ENCODE measurements around the gene DKC1.
A peak's percentile ranks its signal among the peaks of the same experiment; 100 is the strongest.

DKC1 gene

GRCh38 chrX:154738011-154738738 is 24.5 kb upstream of the DKC1 start:
- no peak for DNase-seq

GRCh38 chrX:154739952-154740465 is 22.7 kb upstream of the DKC1 start:
- no peak for DNase-seq

GRCh38 chrX:154742613-154743012 is 20.1 kb upstream of the DKC1 start:
- no peak for DNase-seq

DNA sequence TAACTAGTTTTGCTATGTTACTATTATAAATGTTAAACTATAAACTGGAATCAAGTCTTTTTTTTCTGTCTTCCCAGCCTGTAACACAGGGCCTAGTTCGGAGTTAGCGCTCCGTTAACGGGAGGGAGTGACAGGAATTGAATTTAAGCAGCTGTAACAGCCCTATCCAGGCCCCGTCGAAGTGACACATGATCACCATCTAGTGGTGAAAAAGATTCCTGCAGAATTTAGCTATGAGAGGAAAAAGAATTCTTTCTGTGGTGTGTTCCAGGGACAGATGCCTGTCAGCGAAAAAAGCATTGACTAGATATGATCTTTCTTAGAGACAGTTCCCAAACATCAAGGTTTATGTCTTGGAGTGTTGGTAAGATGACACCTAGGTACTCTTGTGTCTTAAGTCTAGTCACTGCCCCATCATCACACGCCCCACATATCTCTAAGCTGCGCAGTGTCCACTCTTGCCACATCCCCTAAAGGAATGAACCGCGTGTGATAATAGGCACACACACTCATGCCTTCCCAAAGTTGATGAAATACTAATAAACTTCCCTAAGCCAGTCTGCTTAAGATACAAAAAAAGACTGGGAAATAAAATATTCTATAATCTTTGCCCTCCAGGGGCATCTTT is 13.8 kb upstream of the DKC1 start:
- peak; percentile 51 to 73 for DNase-seq

DNA sequence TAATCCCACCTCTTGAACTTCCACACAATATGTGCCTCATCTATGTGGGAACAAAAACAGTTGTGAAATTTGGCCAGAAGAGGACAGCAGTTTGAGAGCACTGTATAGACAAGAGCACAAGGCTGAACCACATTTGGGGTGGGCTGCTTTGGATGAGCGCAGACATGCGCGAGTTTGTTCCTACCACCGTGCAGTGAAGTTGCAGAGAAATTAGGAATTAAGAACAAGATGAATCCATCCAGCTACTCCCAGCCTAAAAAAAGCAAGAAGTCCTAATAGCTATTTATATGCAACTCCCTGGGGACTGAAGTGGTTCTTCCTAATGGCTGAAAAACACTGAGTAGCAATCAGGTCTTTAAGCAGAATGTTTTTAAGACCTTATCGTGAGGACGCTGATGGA is 12.8 kb upstream of the DKC1 start:
- peak; percentile 51 to 82 for DNase-seq

GRCh38 chrX:154750301-154751202 is 12.1 kb upstream of the DKC1 start, which contains the start of gene GAB3:
Gene GAB3, minus strand, starts transcription at chrX:154751077. Its CDS starts 52 bp downstream, at chrX:154751025.
- peak; percentile 25 to 59 for DNase-seq

DNA sequence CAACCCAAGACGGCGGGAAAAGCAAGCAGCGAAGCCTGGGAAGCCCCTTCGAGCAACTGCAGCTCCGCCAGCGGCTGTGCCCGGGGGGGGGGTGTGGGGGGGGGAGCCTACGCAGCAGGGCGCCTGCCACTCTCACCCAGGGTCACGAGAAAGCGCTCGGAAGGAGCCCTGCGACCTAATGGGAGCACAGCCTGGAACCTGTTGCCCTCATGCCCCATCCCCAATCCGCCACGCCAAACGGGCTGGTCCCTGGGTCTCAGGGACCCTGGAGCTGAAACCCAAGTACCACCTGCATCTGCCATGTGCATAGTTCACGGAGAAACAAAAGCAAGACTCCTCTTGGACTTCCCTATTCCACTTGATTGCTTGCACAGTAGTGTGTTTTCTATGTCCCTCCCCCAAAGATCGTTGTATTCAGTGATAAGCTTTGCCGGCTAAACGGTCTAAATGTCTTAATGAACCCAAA is 11.4 kb upstream of the DKC1 start:
- peak; percentile 22 to 63 for DNase-seq

DNA sequence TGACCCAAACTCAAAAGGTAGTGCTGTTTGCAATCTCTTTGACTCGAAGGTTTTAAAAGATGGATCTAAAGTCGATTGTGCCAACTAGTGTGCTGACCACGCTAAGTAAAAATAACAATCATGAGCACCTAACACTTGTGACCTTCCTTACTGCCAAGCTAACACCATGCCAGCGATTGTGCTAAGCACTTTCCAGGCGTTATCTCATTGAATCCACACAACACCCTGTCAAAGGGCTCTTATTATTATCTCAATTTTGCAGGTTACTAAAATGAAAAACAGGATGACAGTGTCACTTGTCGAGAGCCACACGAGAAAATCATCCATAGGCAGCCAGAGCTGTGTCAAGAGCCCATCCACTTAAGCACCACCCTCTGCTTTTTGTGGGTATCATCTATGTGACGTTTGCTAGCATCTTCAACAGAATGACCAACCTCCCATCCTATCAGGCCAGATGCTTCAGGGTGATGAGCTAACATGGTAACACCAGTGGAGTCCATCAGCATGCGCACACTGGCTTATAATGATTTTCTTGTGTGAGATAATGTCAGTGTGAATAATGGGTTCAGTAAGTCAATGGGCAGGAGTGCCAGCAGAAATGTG is 10.9 kb upstream of the DKC1 start:
- peak; percentile 92 to 95 for DNase-seq

DNA sequence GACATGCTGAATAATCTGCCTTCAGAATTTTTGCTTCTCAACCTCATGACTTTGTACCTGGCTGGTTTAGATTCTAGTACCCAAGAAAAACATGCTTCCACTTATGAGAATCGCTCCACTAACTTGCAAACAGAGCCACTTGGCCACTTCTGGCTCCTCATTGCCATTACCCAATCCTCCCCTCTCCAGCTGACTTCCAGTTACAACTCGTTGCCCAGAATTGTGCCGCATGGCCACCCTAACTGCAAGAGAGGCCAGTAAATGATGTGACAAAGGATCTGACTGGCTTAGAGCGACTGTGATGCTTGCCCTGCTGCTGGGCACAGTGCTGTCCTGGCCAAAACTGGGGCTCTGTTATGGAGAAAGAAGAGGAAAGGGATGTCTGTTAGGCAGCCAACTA is 4.0 kb upstream of the DKC1 start:
- DNase-seq: no peak

DNA sequence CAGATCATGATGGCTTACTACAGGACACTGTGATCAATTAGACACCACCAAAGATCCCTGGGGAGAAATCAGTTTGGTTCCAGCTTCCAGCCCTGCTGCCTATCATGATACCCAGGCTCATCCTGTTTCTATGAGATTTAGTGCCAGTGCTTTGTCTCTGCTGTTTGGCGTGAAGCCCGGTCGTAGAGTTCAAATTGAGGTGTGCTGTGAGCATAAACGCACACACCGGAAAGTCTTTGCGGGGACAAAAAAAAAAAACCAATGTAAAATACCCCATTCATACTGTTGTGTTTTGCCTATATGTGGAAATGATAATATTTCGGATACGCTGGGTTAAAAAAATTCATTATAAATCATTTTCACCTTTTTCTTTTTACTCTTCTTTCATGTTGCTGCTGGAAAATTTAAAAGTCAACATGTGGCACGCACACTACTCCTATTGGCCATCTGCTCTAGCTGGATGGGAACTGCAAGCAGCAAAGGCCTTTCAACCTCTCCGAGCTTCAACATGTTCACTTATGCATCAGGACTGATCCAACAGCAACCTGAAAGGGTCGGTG is 607 bp upstream of the DKC1 start:
- DNase-seq: peak; percentile 35 to 55

DNA sequence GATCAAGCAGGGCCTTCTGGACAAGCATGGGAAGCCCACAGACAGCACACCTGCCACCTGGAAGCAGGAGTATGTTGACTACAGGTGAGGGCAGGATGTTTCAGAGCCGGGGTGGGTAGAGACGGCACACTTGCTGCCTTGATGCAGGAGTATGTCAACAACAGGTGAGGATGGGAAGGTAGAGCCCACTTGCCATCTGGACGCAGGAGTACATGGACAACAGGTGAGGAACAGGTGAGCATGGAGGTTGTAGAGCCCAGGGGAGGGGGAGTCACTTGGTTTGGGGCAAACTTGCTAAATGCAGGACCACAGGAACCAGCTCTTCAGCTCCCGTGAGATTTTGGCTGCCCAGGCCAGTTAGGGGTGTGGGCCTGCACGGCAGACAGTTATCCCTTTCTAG is 12.0 kb downstream of the DKC1 start:
- DNase-seq: no peak

DNA sequence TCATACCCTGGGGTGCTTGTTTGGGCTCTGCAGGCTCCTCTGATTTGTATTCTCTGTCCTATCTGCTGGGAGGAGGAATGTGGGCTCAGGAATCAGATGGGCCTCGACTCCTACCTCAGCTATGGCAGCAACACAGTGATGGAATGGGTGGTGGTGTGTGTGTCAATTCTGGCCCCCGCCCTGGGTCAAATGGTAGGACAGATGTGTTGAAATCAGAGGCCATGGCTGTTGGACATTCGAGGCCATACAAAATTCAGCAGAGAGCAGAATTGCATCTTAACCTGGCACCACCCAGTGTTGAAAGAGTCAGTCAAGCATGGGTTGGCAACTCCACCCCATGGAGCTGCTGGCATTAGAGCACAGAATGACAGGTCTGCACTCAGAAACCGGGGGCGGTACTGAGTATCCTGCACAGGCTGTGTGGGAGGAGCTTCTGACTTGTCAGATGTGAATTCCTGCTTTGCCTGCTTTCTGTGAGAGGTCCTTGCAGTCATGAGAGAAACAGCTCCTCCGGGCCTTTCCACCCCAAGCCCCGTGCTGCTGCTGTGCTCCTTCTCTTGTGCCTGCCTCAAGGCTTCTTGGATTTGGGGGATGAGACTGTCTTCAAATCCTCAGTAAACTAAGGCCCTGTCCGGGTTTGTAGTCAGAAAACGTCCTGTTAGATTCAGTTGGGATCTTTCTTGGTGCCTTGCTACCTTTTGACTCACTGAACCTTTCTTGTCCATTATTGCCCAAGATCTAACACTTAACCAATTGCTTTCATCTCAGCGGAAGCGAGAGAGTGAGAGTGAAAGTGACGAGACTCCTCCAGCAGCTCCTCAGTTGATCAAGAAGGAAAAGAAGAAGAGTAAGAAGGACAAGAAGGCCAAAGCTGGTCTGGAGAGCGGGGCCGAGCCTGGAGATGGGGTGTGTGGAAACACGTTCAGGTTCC is 13.0 kb downstream of the DKC1 start:
- DNase-seq: no peak

- no peak for DNase-seq
Measured at GRCh38 chrX:154776753-154777152, 14.1 kb downstream of the DKC1 start.

- peak in 1 of 2 experiments; percentile 15 for DNase-seq
Measured at GRCh38 chrX:154779261-154779660, 16.6 kb downstream of the DKC1 start.

DNA sequence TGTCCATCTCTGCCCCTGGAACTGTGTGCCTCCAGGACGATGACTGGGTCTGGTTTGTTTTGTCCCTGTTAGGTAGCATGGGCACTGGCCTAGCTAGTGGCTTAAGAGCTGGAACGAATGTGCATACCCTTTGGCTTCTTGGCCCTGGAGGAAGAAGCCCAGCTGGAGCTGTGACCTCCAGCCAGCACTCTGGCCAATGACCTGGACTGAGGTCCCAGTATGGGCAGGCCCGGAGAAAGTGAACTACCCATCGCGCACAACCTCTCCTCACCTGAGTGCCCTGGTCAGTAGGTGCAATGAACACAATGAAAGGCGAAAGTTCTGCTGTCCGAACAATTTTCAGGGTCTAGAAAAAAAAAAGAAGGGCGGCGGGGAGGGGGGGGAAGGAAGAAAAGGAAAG is 18.3 kb downstream of the DKC1 start:
- DNase-seq: no peak

DNA sequence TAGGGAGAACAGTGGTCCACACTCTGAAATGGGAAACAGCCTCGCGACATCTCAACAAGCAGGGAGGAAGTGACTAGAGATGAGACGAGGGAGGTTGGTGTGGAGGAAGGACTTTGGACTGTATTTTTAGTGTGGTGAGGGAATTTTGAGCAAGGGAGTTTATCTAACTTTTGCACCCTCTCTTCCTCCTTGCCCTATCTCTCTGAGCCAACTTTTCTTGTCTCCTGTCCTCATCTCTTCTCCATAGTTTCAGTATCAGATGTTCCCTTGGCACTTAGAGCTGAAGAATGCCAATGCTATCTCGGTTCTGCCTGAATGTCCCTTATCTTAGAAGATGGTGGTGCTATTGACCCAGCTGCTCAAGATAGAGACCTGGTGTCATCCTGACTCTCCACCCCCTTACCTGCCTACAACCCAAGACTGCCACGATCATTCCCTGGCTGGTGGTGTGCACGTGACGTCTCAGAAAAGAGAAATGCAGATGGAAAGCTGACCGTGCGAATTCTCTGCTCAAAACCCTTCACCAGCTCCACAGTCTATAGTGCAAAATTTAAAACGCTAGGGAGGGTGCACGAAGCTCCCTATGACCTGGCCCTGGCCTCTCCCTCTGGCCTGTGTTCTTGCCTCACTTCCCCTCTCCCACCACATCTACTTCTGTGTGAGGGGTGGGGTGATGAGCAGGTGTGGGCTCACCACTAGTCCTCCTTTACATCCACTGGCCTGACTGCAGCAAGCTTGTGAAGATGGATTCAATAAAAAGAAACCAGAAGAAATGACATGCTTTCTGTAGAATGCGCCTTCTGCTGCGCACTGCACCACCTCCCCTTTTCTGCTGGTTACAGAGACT is 21.7 kb downstream of the DKC1 start:
- DNase-seq: no peak

GRCh38 chrX:154785716-154786115 is 23.1 kb downstream of the DKC1 start:
- no peak for DNase-seq

DNA sequence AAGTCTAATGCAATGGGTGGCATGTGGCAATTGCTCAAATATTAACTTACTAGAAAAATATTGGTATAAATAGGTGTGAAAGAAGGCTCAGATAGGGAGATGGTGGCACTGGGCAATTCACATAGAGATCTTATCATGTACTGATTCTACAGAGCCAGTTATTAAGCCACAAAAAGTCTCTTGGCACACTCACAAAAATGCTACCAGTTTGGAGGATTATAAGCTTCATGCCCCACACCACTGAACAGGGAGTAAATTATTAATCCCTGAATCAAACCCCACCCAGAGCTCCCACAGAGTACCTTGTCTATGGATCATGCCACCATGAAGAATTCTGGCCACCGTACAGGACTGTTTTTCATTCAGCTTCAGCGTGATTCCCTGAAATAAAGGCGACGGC is 28.8 kb downstream of the DKC1 start:
- DNase-seq: no peak

DNA sequence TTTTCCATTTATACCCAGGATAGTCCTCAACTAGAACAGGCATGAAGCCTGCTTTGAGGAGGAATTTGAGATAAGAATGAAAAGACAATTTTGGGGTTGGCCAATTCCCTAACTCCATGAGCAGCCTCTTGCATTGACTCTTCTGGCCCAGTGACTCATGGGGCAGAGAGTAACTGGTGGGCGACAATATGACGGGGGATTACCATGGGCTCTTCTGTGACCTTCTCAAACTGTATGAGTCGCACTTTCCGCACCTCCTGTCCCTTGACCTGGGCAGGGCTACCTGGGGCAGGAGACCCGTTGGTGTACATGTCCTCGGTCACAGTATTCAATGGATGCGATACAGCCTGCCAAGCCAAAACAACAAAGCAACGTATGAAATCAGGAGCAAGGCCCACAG is 29.3 kb downstream of the DKC1 start:
- no peak for DNase-seq

DNA sequence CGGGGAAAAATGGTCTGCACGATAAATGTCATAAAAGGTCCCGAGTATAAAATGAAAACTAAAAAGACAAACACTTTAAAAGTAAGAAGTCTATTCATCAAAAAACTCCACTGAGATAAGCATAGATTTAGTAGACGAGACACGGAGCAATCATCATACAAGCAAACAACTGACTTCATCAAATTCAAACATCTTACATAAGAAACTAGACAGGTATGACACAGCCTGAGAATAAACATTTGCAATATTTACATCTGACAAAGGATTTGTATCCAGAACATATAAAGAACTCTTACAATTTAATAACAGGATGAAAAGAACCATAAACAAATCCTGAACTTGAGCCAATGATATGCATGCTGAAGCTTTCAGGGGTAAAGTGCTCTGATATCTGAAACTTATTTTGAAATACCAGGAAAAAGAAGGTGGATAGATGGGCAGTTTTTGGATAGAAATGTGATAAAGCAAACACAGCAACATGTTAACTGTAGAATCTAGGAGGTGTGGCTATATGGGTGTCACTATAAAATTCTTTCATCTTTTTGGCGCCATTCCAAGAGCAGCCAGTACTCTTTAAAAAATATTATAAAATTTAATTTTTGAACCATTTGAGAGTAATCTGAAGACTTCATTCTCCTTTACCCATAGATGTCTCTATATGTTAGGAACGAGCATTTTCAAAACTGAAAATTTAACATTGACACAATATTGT is 30.6 kb downstream of the DKC1 start:
- DNase-seq: no peak
